T-helper 22 cell (primary cell): ENCODE data around the gene DHX16.
A peak's percentile ranks its signal among the peaks of the same experiment; 100 is the strongest.

ENCODE experiments used
- DNase-seq: peaks from one replicate; pipeline ENCODE4 v3.0.0-alpha.2; 2020; ENCODE audit warnings: low read depth

Gene DHX16

GRCh38 chr6:30626484-30627366 lies 46.1 kb downstream of the DHX16 start, which contains the start of gene ATAT1:
ATAT1 (plus strand) TSS chr6:30626874.
- DNase-seq, result peak; percentile 85

DNA sequence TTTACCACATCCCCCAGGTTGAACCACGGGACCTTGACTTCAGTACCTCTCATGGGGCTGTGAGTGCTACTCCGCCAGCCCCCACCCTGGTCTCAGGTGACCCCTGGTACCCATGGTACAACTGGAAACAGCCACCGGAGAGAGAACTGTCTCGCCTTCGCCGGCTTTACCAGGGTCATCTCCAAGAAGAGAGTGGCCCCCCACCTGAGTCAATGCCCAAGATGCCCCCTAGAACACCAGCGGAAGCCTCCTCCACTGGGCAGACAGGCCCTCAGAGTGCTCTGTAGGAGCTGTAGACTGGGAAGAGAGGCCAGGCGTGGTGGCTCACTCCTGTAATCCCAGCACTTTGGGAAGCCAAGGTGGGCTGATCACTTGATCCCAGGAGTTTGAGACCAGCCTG lies 47.3 kb downstream of the DHX16 start:
- DNase-seq, result no peak

- no peak for DNase-seq
These were observed 53.2 kb downstream of the DHX16 start for GRCh38 chr6:30619561-30619960.

GRCh38 chr6:30618270-30618797 lies 54.5 kb downstream of the DHX16 start:
- DNase-seq, result no peak

DNA sequence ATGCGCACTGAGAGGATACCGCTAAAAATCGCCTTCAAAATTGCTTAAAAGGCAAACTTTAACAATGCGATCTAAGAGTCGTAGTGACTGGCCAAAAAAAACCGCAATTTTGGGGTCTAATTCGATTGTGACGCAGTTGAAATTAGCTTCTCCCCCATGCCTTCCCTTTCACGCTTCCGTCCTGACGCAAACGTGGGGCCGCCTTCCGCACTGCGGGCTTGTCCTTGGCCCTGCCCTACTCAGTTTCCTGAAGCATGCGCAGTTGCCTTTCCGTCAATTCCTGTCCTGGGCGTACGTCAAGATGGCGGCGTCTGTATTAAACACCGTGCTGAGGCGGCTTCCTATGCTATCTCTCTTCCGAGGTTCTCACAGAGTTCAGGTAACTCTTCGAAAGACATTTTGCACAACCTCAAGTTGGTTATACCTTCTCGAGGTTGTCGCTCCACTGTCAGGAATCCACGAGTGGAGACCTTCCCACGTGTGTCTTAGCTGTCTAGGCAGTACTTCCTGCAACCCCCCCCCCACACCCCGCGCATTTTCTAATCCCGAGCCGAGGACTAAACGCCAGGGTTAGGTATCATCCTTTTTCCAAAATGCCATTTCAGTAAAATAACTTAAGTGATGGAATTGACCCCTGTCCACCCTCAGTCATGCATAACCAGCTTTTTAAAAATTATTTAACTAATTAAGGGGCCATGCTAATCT lies 55.1 kb downstream of the DHX16 start, which contains the start of gene MRPS18B:
MRPS18B (plus strand) TSS at position 276 of the 705 bp plus-strand sequence; CDS start at position 302, 26 bp downstream.
- peak; percentile 99 for DNase-seq

DNA sequence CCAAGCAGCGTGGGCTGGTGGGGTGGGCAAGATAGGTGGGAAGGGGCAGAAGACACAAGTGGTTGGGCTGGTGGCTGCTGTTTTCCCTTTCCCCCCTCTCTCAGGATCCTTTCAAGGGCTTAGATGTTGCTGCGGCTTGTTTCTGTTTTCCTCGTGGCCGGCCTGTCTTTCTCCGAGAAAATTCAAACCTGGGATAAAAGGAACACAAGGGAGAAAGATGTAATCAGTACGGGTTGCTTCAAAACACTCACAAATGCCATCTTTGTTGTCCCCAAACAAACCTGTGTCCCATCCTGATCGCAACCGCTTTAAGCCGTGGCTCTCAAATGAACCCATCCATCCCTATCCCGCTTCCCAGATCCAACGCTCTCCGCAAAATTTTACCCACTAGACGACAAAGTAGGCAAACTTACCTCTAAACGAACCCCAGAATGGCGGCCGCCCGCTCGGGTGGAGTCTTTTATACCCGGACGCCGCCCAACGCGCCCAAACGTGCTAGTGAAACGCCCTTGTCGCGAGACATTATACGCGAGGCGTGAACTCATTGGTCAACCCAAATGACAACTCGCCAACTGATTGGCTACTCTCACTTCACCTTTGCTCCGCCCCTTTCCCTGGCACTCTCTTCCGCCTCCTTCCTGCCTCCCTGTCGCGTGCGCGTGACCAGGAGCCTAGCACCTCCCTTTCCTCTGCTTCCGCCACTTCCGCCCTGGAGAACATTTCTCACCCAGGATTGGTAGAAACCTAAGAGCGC lies 55.8 kb downstream of the DHX16 start, which contains the start of gene PPP1R10:
PPP1R10 (minus strand) TSS at position 433 of the 754 bp plus-strand sequence. CDS start 7,299 bp downstream, outside the sequence.
- peak; percentile 100 for DNase-seq

GRCh38 chr6:30615958-30616810 lies 56.6 kb downstream of the DHX16 start:
- DNase-seq, result no peak

DNA sequence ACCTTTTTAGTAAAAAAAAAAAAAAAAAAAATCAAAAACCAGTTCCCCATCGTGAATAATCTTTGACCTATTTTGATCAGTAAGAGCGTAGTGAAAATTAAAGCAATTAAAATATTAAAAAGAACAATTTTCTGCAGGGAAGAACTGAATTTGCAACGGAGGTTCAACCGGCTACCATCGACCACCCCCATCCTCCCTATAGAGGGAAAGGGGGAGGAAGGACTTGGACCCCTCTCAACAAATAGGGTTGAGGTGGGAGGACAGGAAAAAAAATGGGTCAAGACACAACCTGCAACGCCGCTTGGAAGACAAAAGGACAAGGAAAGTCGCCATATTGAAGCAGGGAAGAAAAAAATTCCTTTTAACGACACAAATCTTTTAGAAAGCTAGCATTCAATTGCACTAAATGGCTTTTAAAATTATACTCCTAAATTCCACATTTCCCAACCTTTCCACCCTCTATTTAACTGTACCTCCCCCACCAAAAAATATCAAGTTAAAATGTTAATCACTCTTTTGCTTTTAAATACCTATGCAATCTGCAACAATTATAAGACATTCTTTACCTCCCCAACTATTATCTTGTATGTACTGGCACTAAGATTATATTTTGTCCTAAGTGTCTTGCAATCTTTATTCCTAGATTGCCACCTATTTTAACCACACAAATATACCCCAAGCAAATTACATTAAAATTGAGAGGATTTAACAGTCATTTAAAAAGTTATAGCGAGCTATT lies 57.4 kb downstream of the DHX16 start:
- no peak for DNase-seq

- DNase-seq, result peak; percentile 82
These were observed 58.0 kb downstream of the DHX16 start for GRCh38 chr6:30614843-30615218.

DNA sequence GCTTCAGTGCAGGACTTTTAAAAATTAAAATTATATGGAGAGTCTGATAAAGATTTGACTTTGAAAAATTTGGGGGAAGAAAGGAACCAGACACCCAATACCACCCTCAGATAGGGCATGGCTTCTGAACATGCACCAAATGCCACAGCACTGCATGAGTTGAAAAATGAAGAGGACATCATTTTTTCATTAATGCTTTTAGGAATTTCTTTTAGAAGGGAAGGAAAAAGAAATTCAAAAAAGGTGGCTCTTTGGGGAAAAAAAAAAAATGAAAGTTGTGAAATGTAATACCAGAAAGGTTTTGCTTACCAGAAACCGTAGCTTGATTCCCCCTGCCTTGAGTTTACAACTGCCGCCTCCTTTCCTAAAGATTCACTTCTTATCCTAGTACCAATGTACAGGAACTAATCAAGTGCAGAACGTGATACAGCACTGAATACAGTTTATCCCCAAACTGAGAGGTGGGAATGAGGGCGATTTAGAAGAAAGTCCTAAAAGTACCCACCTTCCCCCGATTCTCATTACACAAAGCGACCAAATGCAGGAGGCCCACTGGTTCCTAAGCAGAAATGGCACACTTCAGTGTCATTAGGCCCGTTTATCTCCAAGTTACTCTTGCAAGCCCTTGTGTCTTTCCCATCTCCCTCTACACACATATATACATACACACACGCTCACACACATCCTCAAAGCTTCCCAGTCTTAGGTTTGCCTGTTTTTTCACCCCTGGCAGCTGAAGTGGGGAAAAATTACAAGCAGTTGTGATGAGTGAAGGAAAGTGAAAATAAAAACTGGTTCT lies 58.6 kb downstream of the DHX16 start:
- no peak for DNase-seq

DNA sequence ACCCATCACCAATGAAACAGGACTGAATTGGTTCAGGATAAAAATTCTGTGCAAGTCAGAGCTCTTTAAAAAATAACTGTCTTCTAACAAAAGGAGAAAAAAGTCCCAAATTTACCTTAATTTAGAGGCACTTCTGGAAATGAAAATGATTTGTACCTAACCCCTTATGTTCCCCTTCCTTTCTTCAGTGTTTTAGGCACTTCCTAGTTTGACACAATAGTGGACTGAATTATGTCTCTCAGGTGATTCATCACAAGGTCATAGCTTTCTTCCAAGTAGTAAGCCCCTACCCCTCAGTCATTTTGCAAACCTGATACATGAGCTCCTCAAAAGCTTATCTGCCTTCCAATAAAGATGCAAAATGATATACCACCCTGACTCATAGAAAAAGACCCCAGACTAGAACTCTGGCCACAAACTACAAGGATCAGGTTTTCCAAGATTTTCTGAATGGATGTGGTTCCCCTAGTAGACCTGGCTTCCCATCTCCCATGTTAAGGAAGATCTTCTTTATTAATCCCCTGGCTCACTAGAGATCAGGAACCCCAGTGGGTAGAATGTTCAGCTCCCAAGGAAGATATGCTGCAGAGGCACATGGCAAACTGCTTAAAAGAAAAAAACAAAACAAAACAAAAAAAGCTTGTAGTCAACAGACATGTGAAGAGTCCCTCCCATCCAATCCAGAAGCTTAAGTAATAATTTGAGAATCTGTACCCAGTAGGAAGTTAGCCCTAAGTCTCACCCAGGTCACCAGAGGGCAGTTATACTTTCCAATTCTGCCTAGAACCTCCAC lies 59.4 kb downstream of the DHX16 start:
- no peak for DNase-seq

DNA sequence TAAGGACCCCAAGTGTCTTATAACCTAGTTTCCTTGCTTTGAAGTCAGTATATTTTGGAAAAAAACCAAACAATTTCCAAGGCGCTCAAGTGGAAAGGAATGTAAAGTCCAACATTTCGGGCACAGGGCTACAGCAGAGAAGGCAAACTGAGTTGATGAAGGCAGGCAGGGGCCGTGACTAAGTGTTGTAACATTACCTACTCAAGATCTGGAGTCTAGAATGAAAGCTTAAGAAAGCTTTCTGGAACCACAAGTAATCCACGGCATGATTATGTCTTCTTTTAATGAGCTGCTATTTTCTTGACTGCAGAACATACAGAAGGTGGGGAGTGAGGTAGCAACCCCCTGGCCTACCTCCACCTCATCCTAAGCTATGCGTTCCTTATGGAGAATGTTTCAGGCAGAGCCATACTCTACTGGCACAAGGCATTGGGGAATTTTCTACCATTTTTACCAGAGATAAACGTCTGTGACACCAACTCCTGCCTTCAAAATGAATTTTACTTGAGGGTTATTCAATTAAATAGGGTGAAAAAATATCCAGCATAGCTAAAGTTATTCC lies 60.0 kb downstream of the DHX16 start:
- no peak for DNase-seq

- no peak for DNase-seq
These were observed 60.6 kb downstream of the DHX16 start for GRCh38 chr6:30612213-30612612.

DNA sequence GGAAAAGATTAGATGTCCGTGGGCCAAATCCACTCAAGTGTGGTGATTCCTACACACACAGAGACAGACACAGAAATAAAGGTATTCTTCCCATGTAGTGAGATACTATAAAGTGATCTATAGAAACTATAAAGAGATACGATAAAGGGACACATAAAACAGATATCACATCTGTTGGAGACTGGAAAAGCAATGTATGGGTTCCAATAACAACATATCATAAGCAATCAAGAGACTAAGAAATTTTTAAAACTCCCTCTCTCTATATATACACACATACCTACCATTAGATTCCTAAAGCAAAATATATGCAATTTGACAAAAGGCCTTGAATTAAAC lies 61.0 kb downstream of the DHX16 start:
- no peak for DNase-seq

DNA sequence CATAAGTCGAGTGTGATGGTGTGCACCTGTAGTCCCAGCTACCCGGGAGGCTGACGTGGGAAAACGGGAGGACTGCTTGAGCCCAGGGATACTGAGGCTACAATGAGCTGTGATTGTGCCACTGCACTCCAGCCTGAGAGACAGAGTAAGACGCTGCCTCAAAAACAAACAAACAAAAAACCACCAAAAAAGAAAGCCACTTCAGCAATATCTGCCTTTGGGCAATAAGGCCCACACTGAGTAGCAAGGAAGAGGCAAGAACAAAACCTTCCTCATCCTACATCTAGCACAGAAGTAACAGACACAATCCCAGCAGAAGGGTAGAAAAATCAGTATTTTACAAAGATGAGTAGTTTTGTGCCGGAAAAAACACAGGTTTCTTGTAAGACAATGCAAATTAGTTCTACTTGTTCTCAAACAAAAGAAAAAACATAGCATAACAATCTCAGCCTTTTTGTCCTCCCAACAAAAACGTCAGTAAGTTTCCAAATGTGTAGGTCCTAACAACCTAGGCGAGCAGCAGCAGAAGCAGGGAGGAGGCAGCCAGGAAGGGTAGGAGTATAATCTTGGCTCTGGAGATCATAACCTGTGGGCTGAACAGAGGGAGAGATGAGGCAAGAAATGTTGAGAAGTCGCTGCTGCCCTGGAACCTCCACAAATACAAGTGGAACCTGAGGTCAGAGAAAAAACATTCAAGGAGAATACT lies 61.5 kb downstream of the DHX16 start:
- no peak for DNase-seq

DNA sequence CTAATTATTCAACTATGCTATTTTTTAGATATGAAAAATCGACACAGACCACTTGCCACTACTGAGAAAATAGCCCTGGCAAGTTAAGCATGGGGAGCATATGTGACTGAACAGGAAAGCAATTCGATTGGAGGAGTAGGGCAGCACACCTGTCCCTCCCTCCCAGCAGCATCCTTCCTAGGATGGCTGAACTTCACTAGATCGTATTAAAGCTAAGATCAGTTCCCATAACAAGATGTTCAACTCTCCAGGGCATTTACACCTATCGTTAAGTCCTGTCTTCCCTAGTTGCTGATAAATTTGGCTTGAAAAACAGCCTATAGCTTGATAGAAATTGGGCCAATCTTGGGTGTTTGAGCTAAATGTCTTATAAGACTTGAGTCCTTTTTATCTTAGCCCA lies 62.7 kb downstream of the DHX16 start:
- DNase-seq, result no peak

- no peak for DNase-seq
These were observed 68.8 kb downstream of the DHX16 start for GRCh38 chr6:30603961-30604360.
